ENCODE measurements around the gene LRIG3. TPM values are rescaled to one million over a fixed set of nuclear protein-coding genes. Genes with fewer than 3 reads are reported as not detected.
A peak's percentile ranks its signal among the peaks of the same experiment; 100 is the strongest.

Gene LRIG3
- total RNA-seq, 1 donor from 2014 or later: 69.8 TPM

GRCh38 chr12:58901664-58902063 is 18.6 kb downstream of the LRIG3 start:
- DNase-seq (ENCODE audit: low read depth, low spot score): no peak

GRCh38 chr12:58897969-58898368 is 22.3 kb downstream of the LRIG3 start:
- DNase-seq (ENCODE audit: low read depth, low spot score): no peak

GRCh38 chr12:58896278-58896677 is 24.0 kb downstream of the LRIG3 start:
- no peak for DNase-seq (ENCODE audit: low read depth, low spot score)

GRCh38 chr12:58895053-58895452 is 25.3 kb downstream of the LRIG3 start:
- DNase-seq (ENCODE audit: low read depth, low spot score): no peak

GRCh38 chr12:58894040-58894439 is 26.3 kb downstream of the LRIG3 start:
- no peak for DNase-seq (ENCODE audit: low read depth, low spot score)

GRCh38 chr12:58893495-58893894 is 26.8 kb downstream of the LRIG3 start:
- DNase-seq (ENCODE audit: low read depth, low spot score): no peak

GRCh38 chr12:58889557-58889956 is 30.7 kb downstream of the LRIG3 start:
- no peak for DNase-seq (ENCODE audit: low read depth, low spot score)

GRCh38 chr12:58888131-58888783 is 32.0 kb downstream of the LRIG3 start:
- DNase-seq (ENCODE audit: low read depth, low spot score): peak; percentile 7

- DNase-seq (ENCODE audit: low read depth, low spot score): no peak
Measured at GRCh38 chr12:58887068-58887467, 33.2 kb downstream of the LRIG3 start.

- DNase-seq (ENCODE audit: low read depth, low spot score): no peak
Measured at GRCh38 chr12:58886474-58886873, 33.8 kb downstream of the LRIG3 start.

- no peak for DNase-seq (ENCODE audit: low read depth, low spot score)
Measured at GRCh38 chr12:58884916-58885315, 35.4 kb downstream of the LRIG3 start.

GRCh38 chr12:58883576-58884334 is 36.5 kb downstream of the LRIG3 start:
- no peak for DNase-seq (ENCODE audit: low read depth, low spot score)

GRCh38 chr12:58882826-58883225 is 37.5 kb downstream of the LRIG3 start:
- DNase-seq (ENCODE audit: low read depth, low spot score): no peak

- DNase-seq (ENCODE audit: low read depth, low spot score): no peak
Measured at GRCh38 chr12:58881816-58882215, 38.5 kb downstream of the LRIG3 start.

- DNase-seq (ENCODE audit: low read depth, low spot score): no peak
Measured at GRCh38 chr12:58880639-58881038, 39.7 kb downstream of the LRIG3 start.

GRCh38 chr12:58877243-58877743 is 43.0 kb downstream of the LRIG3 start:
- no peak for DNase-seq (ENCODE audit: low read depth, low spot score)

GRCh38 chr12:58873496-58873895 is 46.8 kb downstream of the LRIG3 start:
- DNase-seq (ENCODE audit: low read depth, low spot score): no peak

- DNase-seq (ENCODE audit: low read depth, low spot score): no peak
Measured at GRCh38 chr12:58871556-58871955, 48.7 kb downstream of the LRIG3 start.

GRCh38 chr12:58870595-58870994 is 49.7 kb downstream of the LRIG3 start:
- DNase-seq (ENCODE audit: low read depth, low spot score): no peak

- DNase-seq (ENCODE audit: low read depth, low spot score): no peak
Measured at GRCh38 chr12:58860788-58861240, 59.5 kb downstream of the LRIG3 start.

GRCh38 chr12:58860056-58860787 is 60.1 kb downstream of the LRIG3 start:
- no peak for DNase-seq (ENCODE audit: low read depth, low spot score)

GRCh38 chr12:58858030-58858429 is 62.3 kb downstream of the LRIG3 start:
- no peak for DNase-seq (ENCODE audit: low read depth, low spot score)
